Suprapubic skin (tissue), 4 donors: ENCODE results near the gene ATM. TPM values are rescaled to one million over a fixed set of nuclear protein-coding genes. Genes with fewer than 3 reads are reported as not detected.
A peak's percentile ranks its signal among the peaks of the same experiment; 100 is the strongest.

ENCODE experiments used
- DNase-seq, 2 donors: peaks; one replicate each; pipeline ENCODE4 v3.0.0-alpha.2; 2019; ENCODE audit warnings: low spot score in 2 of 2
- H3K27ac ChIP-seq: fragments of 200-600 bp; sonication (generic); one replicate; pipeline ENCODE4 v1.5.1; 2019
- H3K27me3 ChIP-seq: fragments of 200-600 bp; sonication (generic); one replicate; pipeline ENCODE4 v1.5.1; 2019
- H3K36me3 ChIP-seq: fragments of 200-600 bp; sonication (generic); one replicate; pipeline ENCODE4 v1.5.1; 2019
- H3K4me1 ChIP-seq: fragments of 200-600 bp; sonication (generic); one replicate; pipeline ENCODE4 v1.5.1; 2019
- H3K4me3 ChIP-seq: fragments of 200-600 bp; sonication (generic); one replicate; pipeline ENCODE4 v1.5.1; 2019; ENCODE audit warnings: mild to moderate bottlenecking
- H3K9me3 ChIP-seq: fragments of 200-600 bp; sonication (generic); one replicate; pipeline ENCODE4 v1.5.1; 2019
- EP300 ChIP-seq: sonication (generic); formaldehyde crosslinking; IDR thresholded peaks from one replicate; pipeline ENCODE4 v1.6.1; 2017; ENCODE audit warnings: antibody characterized with exemption
- POLR2A ChIP-seq, 2 donors: fragments of 450-650 bp; IDR thresholded peaks; one replicate each; pipeline ENCODE4 v1.6.1; 2017; ENCODE audit warnings: antibody characterized with exemption in 2 of 2, mild to moderate bottlenecking in 2 of 2, moderate library complexity in 2 of 2
- POLR2AphosphoS5 ChIP-seq, 3 donors: sonication (generic); formaldehyde crosslinking; IDR thresholded peaks; one replicate each; pipeline ENCODE4 v1.6.1; 2017; ENCODE audit warnings: antibody characterized with exemption in 3 of 3
- WGBS: methylation state at CpG from one replicate; pipeline ENCODE4 v1.1.5; 2018; 5-methylcytosine and 5-hydroxymethylcytosine counted together
- total RNA-seq, 4 donors: library from RNA; depleted of rRNA; stranded (reverse); fragments of >200 nt; gene quantifications; one replicate each; pipeline ENCODE4 v1.1.0, GENCODE V29; 2016
- TF ChIP-seq, protein P1 (sequence below), 2 donors: fragments of 200-600 bp in 1 of 2; fragments of 450-650 bp in 1 of 2; sonication (generic) in 1 of 2; IDR thresholded peaks; one replicate each; pipeline ENCODE4 v1.5.1; 2016 to 2019; ENCODE audit warnings: antibody characterized with exemption in 2 of 2, mild to moderate bottlenecking in 1 of 2, moderate library complexity in 1 of 2

The ATM gene
- total RNA-seq, 4 donors from 2014 or later: 17.5 to 76.4 (median 34.2) TPM

GRCh38 chr11:108338750-108339149 lies 115.9 kb downstream of the ATM start:
- Histone ChIP-seq H3K27ac (no peak overlapping the region), H3K4me1 (peaks cover 6% of the 10 kb centered on the region), H3K9me3 (no peaks in the 10 kb centered on the region), H3K4me3 (no peak overlapping the region), H3K36me3 (peaks cover 16% of the 10 kb centered on the region), H3K27me3 (no peaks in the 10 kb centered on the region)
- DNase-seq: no peak
- TF ChIP-seq POLR2A (IDR thresholded peaks at IDR 0.05) (no peak), EP300 (no peak), POLR2AphosphoS5 (IDR thresholded peaks at IDR 0.05) (no peak)
- TF ChIP-seq, protein P1, sequence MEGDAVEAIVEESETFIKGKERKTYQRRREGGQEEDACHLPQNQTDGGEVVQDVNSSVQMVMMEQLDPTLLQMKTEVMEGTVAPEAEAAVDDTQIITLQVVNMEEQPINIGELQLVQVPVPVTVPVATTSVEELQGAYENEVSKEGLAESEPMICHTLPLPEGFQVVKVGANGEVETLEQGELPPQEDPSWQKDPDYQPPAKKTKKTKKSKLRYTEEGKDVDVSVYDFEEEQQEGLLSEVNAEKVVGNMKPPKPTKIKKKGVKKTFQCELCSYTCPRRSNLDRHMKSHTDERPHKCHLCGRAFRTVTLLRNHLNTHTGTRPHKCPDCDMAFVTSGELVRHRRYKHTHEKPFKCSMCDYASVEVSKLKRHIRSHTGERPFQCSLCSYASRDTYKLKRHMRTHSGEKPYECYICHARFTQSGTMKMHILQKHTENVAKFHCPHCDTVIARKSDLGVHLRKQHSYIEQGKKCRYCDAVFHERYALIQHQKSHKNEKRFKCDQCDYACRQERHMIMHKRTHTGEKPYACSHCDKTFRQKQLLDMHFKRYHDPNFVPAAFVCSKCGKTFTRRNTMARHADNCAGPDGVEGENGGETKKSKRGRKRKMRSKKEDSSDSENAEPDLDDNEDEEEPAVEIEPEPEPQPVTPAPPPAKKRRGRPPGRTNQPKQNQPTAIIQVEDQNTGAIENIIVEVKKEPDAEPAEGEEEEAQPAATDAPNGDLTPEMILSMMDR (IDR thresholded peaks at IDR 0.05): no peak
- WGBS: 95% methylated on average over 2 of the region's 2 CpGs

- WGBS: 56% methylated on average over 1 of the region's 1 CpG
- no peak for TF ChIP-seq POLR2A (IDR thresholded peaks at IDR 0.05)
- TF ChIP-seq POLR2AphosphoS5 (IDR thresholded peaks at IDR 0.05): peak in 1 of 3 donors; percentile 21
Observed at GRCh38 chr11:108340973-108341372, 118.1 kb downstream of the ATM start.

GRCh38 chr11:108341654-108342053 lies 118.8 kb downstream of the ATM start:
- H3K27me3 ChIP-seq: no peaks in the 10 kb centered on the region
- 72% methylated on average over 4 of the region's 4 CpGs for WGBS
- peaks cover 6% of the 10 kb centered on the region for H3K4me1 ChIP-seq
- H3K9me3 ChIP-seq: no peaks in the 10 kb centered on the region
- DNase-seq: no peak
- TF ChIP-seq, protein P1 (IDR thresholded peaks at IDR 0.05): no peak
- TF ChIP-seq POLR2AphosphoS5 (IDR thresholded peaks at IDR 0.05) (no peak), POLR2A (IDR thresholded peaks at IDR 0.05) (no peak), EP300 (no peak)
- H3K36me3 ChIP-seq: peaks cover 5% of the 10 kb centered on the region
- no peak overlapping the region for H3K4me3 ChIP-seq
- H3K27ac ChIP-seq: no peak overlapping the region

More at GRCh38 chr11:108340973-108341372, 118.1 kb downstream of the ATM start:
- H3K27ac ChIP-seq: no peak overlapping the region
- no peaks in the 10 kb centered on the region for H3K9me3 ChIP-seq
- peaks cover 6% of the 10 kb centered on the region for H3K4me1 ChIP-seq
- peaks cover 10% of the 10 kb centered on the region for H3K36me3 ChIP-seq
- no peak overlapping the region for H3K4me3 ChIP-seq
- no peak for DNase-seq
- no peaks in the 10 kb centered on the region for H3K27me3 ChIP-seq

GRCh38 chr11:108343714-108344113 lies 120.8 kb downstream of the ATM start:
- no peak overlapping the region for H3K4me3 ChIP-seq
- no peaks in the 10 kb centered on the region for H3K9me3 ChIP-seq
- TF ChIP-seq POLR2A (IDR thresholded peaks at IDR 0.05): no peak
- TF ChIP-seq EP300: no peak
- no peak for TF ChIP-seq POLR2AphosphoS5 (IDR thresholded peaks at IDR 0.05)
- TF ChIP-seq, protein P1 (IDR thresholded peaks at IDR 0.05): no peak
- peaks cover 6% of the 10 kb centered on the region for H3K4me1 ChIP-seq
- no peaks in the 10 kb centered on the region for H3K27me3 ChIP-seq
- DNase-seq: no peak
- 96% methylated on average over 2 of the region's 2 CpGs for WGBS
- H3K27ac ChIP-seq: no peak overlapping the region
- H3K36me3 ChIP-seq: peaks cover 9% of the 10 kb centered on the region

- Histone ChIP-seq H3K27me3 (no peaks in the 10 kb centered on the region), H3K4me3 (no peak overlapping the region), H3K9me3 (no peaks in the 10 kb centered on the region), H3K4me1 (peaks cover 1% of the 10 kb centered on the region), H3K36me3 (peaks cover 26% of the 10 kb centered on the region), H3K27ac (no peak overlapping the region)
- no peak for DNase-seq
- 96% methylated on average over 4 of the region's 4 CpGs for WGBS
- TF ChIP-seq EP300: no peak
- TF ChIP-seq, protein P1 (IDR thresholded peaks at IDR 0.05): no peak
- TF ChIP-seq POLR2AphosphoS5 (IDR thresholded peaks at IDR 0.05): no peak
- no peak for TF ChIP-seq POLR2A (IDR thresholded peaks at IDR 0.05)
Observed at GRCh38 chr11:108345767-108346166, 122.9 kb downstream of the ATM start.

GRCh38 chr11:108346451-108346850 lies 123.6 kb downstream of the ATM start:
- TF ChIP-seq, protein P1 (IDR thresholded peaks at IDR 0.05): no peak
- no peak for TF ChIP-seq EP300
- no peak for TF ChIP-seq POLR2AphosphoS5 (IDR thresholded peaks at IDR 0.05)
- no peak for TF ChIP-seq POLR2A (IDR thresholded peaks at IDR 0.05)
- no peaks in the 10 kb centered on the region for H3K9me3 ChIP-seq
- H3K36me3 ChIP-seq: peaks cover 32% of the 10 kb centered on the region
- H3K4me1 ChIP-seq: no peaks in the 10 kb centered on the region
- no peak overlapping the region for H3K4me3 ChIP-seq
- no peaks in the 10 kb centered on the region for H3K27me3 ChIP-seq
- no peak overlapping the region for H3K27ac ChIP-seq
- DNase-seq: no peak
